Tibial nerve (tissue), 4 donors: ENCODE results near the gene SP100. TPM values are rescaled to one million over a fixed set of nuclear protein-coding genes. Genes with fewer than 3 reads are reported as not detected.

Experiments
- DNase-seq, 2 donors: peaks; one replicate each; pipeline ENCODE4 v3.0.0-alpha.2; 2019; ENCODE audit warnings: low spot score in 2 of 2
- H3K27ac ChIP-seq, 4 donors: fragments of 200-600 bp; sonication (generic) in 3 of 4; one replicate each; pipeline ENCODE4 v1.5.1; 2017 to 2019; ENCODE audit warnings: mild to moderate bottlenecking in 1 of 4
- H3K27me3 ChIP-seq, 2 donors: fragments of 200-600 bp; sonication (generic) in 1 of 2; one replicate each; pipeline versions ENCODE4 v1.5.1 to v1.6.0; 2017 to 2019
- H3K36me3 ChIP-seq, 3 donors: fragments of 200-600 bp; sonication (generic); one replicate each; pipeline ENCODE4 v1.5.1; 2018 to 2019
- H3K4me1 ChIP-seq, 4 donors: fragments of 200-600 bp; sonication (generic) in 3 of 4; one replicate each; pipeline ENCODE4 v1.5.1; 2017 to 2019
- H3K4me3 ChIP-seq, 4 donors: fragments of 200-600 bp; sonication (generic) in 3 of 4; one replicate each; pipeline ENCODE4 v1.5.1; 2017 to 2019; ENCODE audit warnings: mild to moderate bottlenecking in 1 of 4, moderate library complexity in 1 of 4
- H3K9me3 ChIP-seq, 4 donors: fragments of 200-600 bp; sonication (generic) in 3 of 4; one replicate each; pipeline ENCODE4 v1.5.1; 2017 to 2019
- EP300 ChIP-seq, 2 donors: sonication (generic); formaldehyde crosslinking; IDR thresholded peaks; one replicate each; pipeline ENCODE4 v1.6.1; 2017; ENCODE audit warnings: antibody characterized with exemption in 2 of 2, mild to moderate bottlenecking in 1 of 2
- POLR2A ChIP-seq, 2 donors: fragments of 450-650 bp; IDR thresholded peaks; one replicate each; pipeline ENCODE4 v1.6.1; 2017; ENCODE audit warnings: antibody characterized with exemption in 2 of 2, mild to moderate bottlenecking in 2 of 2, moderate library complexity in 2 of 2
- WGBS, 2 donors: methylation state at CpG; one replicate each; pipeline ENCODE4 v1.1.5; 2018; 5-methylcytosine and 5-hydroxymethylcytosine counted together
- small RNA-seq: library from RNA; depleted of rRNA; stranded (forward); fragments of <200 nt; gene quantifications from one replicate; pipeline ENCODE3, GENCODE V24; 2016
- total RNA-seq, 4 donors: library from RNA; depleted of rRNA; stranded (reverse); fragments of >200 nt; gene quantifications; one replicate each; pipeline ENCODE4 v1.1.0, GENCODE V29; 2016
- TF ChIP-seq, protein P1 (sequence below), 5 experiments: fragments of 200-600 bp in 3 of 5; fragments of 450-650 bp in 2 of 5; sonication (generic) in 3 of 5; IDR thresholded peaks; one replicate each; pipeline ENCODE4 v1.5.1; 2016 to 2019; ENCODE audit warnings: antibody characterized with exemption in 5 of 5, mild to moderate bottlenecking in 3 of 5, moderate library complexity in 2 of 5

SP100 gene
- total RNA-seq, 4 donors from 2014 or later, result 84.1 to 126 (median 108) TPM

DNA sequence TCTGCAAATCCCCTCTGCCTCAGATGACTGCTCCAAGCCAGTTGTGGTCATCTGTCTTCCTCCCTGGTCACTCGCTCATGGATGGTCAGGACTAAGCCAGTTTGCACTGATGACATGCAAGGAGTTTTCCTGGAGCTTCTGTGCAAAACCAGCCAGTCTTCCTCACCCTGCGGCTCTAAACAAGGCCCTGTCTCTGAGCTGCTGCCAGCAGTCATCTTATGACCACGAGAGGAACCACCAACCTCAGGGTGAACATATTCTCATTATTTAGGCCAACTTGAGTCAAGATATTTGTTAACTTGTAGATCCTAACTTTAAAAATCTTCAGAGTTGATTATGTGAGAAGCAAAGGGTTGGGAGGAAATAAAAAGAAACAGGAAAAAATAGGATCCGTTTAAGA, 176.8 kb downstream of the SP100 start:
- Histone ChIP-seq H3K4me3 (no peak overlapping the region), H3K27me3 (no peaks in the 10 kb centered on the region), H3K36me3 (no peaks in the 10 kb centered on the region), H3K4me1 (no peaks in the 10 kb centered on the region), H3K27ac (no peak overlapping the region), H3K9me3 (no peaks in the 10 kb centered on the region)
- TF ChIP-seq POLR2A (IDR thresholded peaks at IDR 0.05), result no peak
- TF ChIP-seq, protein P1, sequence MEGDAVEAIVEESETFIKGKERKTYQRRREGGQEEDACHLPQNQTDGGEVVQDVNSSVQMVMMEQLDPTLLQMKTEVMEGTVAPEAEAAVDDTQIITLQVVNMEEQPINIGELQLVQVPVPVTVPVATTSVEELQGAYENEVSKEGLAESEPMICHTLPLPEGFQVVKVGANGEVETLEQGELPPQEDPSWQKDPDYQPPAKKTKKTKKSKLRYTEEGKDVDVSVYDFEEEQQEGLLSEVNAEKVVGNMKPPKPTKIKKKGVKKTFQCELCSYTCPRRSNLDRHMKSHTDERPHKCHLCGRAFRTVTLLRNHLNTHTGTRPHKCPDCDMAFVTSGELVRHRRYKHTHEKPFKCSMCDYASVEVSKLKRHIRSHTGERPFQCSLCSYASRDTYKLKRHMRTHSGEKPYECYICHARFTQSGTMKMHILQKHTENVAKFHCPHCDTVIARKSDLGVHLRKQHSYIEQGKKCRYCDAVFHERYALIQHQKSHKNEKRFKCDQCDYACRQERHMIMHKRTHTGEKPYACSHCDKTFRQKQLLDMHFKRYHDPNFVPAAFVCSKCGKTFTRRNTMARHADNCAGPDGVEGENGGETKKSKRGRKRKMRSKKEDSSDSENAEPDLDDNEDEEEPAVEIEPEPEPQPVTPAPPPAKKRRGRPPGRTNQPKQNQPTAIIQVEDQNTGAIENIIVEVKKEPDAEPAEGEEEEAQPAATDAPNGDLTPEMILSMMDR (IDR thresholded peaks at IDR 0.05), result no peak
- TF ChIP-seq EP300 (IDR thresholded peaks at IDR 0.05), result no peak
- 83 to 84% methylated on average over 4 of the region's 4 CpGs for WGBS, 2 donors
- no peak for DNase-seq

Small RNA genes within 50 kb of the gene (small RNA-seq; reads per million reads assigned to genes)
- gene HMGB1P3 (not detected), gene RN7SL834P (not detected), gene RNU6-451P (not detected)

Other genes starting within 250 kb of the SP100 start
- gene SP110, start 196.2 kb upstream of the SP100 start, total RNA-seq, result 10 to 100 TPM; 22.0 to 26.7 (median 23.8) TPM
- gene SP140, start 190.5 kb upstream of the SP100 start, total RNA-seq, result 1 to 10 TPM in 3 of 4 donors, under 1 TPM in 1; 0.63 to 4.5 (median 1.4) TPM
- gene SP140L, start 89.0 kb upstream of the SP100 start, total RNA-seq, result 10 to 100 TPM; 10.7 to 24.3 (median 12.9) TPM